Psoas muscle (tissue), 8 donors: Measurements from ENCODE around the gene CRLF1. TPM values are rescaled to one million over a fixed set of nuclear protein-coding genes. Genes with fewer than 3 reads are reported as not detected.

ENCODE experiments used
- ATAC-seq, 4 donors: fragments of 200-7000 bp; cut with Tn5 transposase; one replicate each; pipeline ENCODE4 v1.9.1; 2020; ENCODE audit warnings: moderate library complexity in 3 of 4, mild to moderate bottlenecking in 2 of 4
- DNase-seq, 2 donors: peaks; one replicate each; pipeline ENCODE4 v3.0.0-alpha.2; 2020
- H3K27ac ChIP-seq: fragments of 200-600 bp; one replicate; pipeline ENCODE4 v1.8.0; 2022
- H3K27me3 ChIP-seq, 3 donors: fragments of 200-600 bp in 1 of 3; one replicate each; pipeline versions ENCODE4 v1.6.1 to v1.8.0; 2013 to 2022; ENCODE audit warnings: low read length in 2 of 3, mild to moderate bottlenecking in 2 of 3, moderate library complexity in 1 of 3; ENCODE audit not compliant: insufficient read depth in 3 of 3
- H3K36me3 ChIP-seq, 2 donors: fragments of 200-600 bp in 1 of 2; one replicate each; pipeline versions ENCODE4 v1.6.1 to v1.8.0; 2013 to 2022; ENCODE audit warnings: low read depth in 1 of 2, mild to moderate bottlenecking in 1 of 2, moderate library complexity in 1 of 2; ENCODE audit not compliant: insufficient read depth in 1 of 2
- H3K4me1 ChIP-seq: fragments of 200-600 bp; one replicate; pipeline ENCODE4 v1.8.0; 2022
- H3K4me3 ChIP-seq: fragments of 200-600 bp; one replicate; pipeline ENCODE4 v1.8.0; 2022; ENCODE audit warnings: mild to moderate bottlenecking
- H3K9me3 ChIP-seq: fragments of 200-600 bp; one replicate; pipeline ENCODE4 v1.8.0; 2022
- CTCF ChIP-seq: fragments of 200-600 bp; IDR thresholded peaks from one replicate; pipeline ENCODE4 v1.8.0; 2022; ENCODE audit warnings: antibody characterized with exemption
- WGBS, 3 donors: extraction: QIAGEN DNeasy Blood & Tissue Kit; methylation state at CpG; one replicate each; pipeline versions ENCODE4 v1.1.6 to v1.1.7; 2013; 5-methylcytosine and 5-hydroxymethylcytosine counted together
- intact Hi-C, 2 donors: fragments of 100-400 bp; cut with DNase I; formaldehyde crosslinking; loops; one replicate each; pipeline versions ENCODE4 v1.11.0 to v1.14.2; 2022
- polyA plus RNA-seq, 3 donors: library from polyadenylated mRNA; stranded (reverse); fragments of 200-250 nt; gene quantifications; one replicate each; pipeline ENCODE4 v1.2.3, GENCODE V29; 2013
- total RNA-seq, 4 donors: library from RNA; stranded (reverse); fragmentation: NEBNext Ultra II Directional in 2 of 4; extraction: Animal tissue kit (Norgen Biotek cat#: 25700) in 2 of 4; gene quantifications; one replicate each; pipeline versions ENCODE4 v1.2.1 to v1.2.4, GENCODE V29; 2021 to 2023
- donor health status: healthy with polysubstance abuse.
- donor health status: DM: no; HTN: no; CAD: no; lungs with moderate emphysema.
- donor health status: Bipolar disorder and iron deficiency.
- donor health status: healthy.
- donor health status: DM: yes; HTN: yes; CAD: no.
- donor health status: DM: no; HTN: no; CAD: no.
- donor health status: DM: no; HTN: no; CAD: no.
- donor health status: DM: yes; HTN: yes; CAD: no.

The CRLF1 gene
- total and polyA plus RNA-seq, 7 donors: 8.3 to 28.4 (median 15.6) TPM

GRCh38 chr19:18608102-18608804 is 1.7 kb upstream of the CRLF1 start:
- peaks cover 21% of the 10 kb centered on the region for H3K4me1 ChIP-seq
- DNase-seq: peak in 1 of 2 donors; percentile 32
- TF ChIP-seq CTCF: no peak
- H3K27ac ChIP-seq: no peak overlapping the region
- intact Hi-C loops: no loop called here
- no peaks in the 10 kb centered on the region for H3K9me3 ChIP-seq
- H3K27me3 ChIP-seq: peaks cover 0 to 92% (median 47%) of the 10 kb centered on the region in 3 donors
- H3K36me3 ChIP-seq: no peaks in the 10 kb centered on the region
- 43 to 59% (median 58%) methylated on average over 5 of the region's 5 CpGs for WGBS, 3 donors
- no peak for ATAC-seq
- H3K4me3 ChIP-seq: peak overlapping the region; percentile 50

GRCh38 chr19:18607226-18608101 is 865 bp upstream of the CRLF1 start:
- no peaks in the 10 kb centered on the region for H3K9me3 ChIP-seq
- H3K4me3 ChIP-seq: peak overlapping the region; percentile 50
- H3K27me3 ChIP-seq: peaks cover 0 to 88% (median 40%) of the 10 kb centered on the region in 3 donors
- peaks cover 19% of the 10 kb centered on the region for H3K4me1 ChIP-seq
- DNase-seq (peak in 1 of 2 donors; percentile 72), ATAC-seq (peak in 2 of 4 donors; percentile 24 to 43)
- no peak overlapping the region for H3K27ac ChIP-seq
- intact Hi-C loops: no loop called here
- TF ChIP-seq CTCF: no peak
- no peaks in the 10 kb centered on the region for H3K36me3 ChIP-seq
- WGBS, 3 donors: 3% methylated on average over 63 to 68 of the region's 68 CpGs

- TF ChIP-seq CTCF: no peak
- no peak overlapping the region for H3K27ac ChIP-seq
- H3K4me1 ChIP-seq: peaks cover 10% of the 10 kb centered on the region
- peaks cover 0 to 70% (median 29%) of the 10 kb centered on the region in 3 donors for H3K27me3 ChIP-seq
- peak overlapping the region; percentile 50 for H3K4me3 ChIP-seq
- no peak for DNase-seq
- intact Hi-C loops: no loop called here
- WGBS, 3 donors: 9 to 14% (median 12%) methylated on average over 42 to 65 of the region's 65 CpGs
- peak in 2 of 4 donors; percentile 6 to 17 for ATAC-seq
- no peaks in the 10 kb centered on the region for H3K36me3 ChIP-seq
- no peaks in the 10 kb centered on the region for H3K9me3 ChIP-seq
These were observed 886 bp downstream of the CRLF1 start for GRCh38 chr19:18605546-18606280.

- Histone ChIP-seq H3K36me3 (no peaks in the 10 kb centered on the region), H3K4me1 (peaks cover 10% of the 10 kb centered on the region), H3K4me3 (peak overlapping the region; percentile 50), H3K27ac (no peak overlapping the region), H3K27me3 (peaks cover 0 to 68% (median 26%) of the 10 kb centered on the region in 3 donors), H3K9me3 (no peaks in the 10 kb centered on the region)
- ATAC-seq (peak in 1 of 4 donors; percentile 6), DNase-seq (no peak)
- intact Hi-C loops: no loop called here
- WGBS, 3 donors: 44 to 53% (median 47%) methylated on average over 15 to 17 of the region's 17 CpGs
- TF ChIP-seq CTCF: no peak
These were observed 1.4 kb downstream of the CRLF1 start for GRCh38 chr19:18605196-18605545.
